GM18873 (cell line): ENCODE data around the gene EGFL7.

Experiments used
- ATAC-seq: cut with Tn5 transposase; IDR thresholded peaks from one replicate; pipeline ENCODE4 v1.9.1; 2021; ENCODE audit warnings: mild to moderate bottlenecking, moderate library complexity, moderate number of reproducible peaks; ENCODE audit not compliant: unreplicated experiment, low FRiP score

The EGFL7 gene

GRCh38 chr9:136662656-136663581 is at the start of gene EGFL7:
Gene EGFL7 (plus strand): TSS chr9:136662916. CDS start chr9:136668283, 5,367 bp downstream.
- no peak for ATAC-seq

GRCh38 chr9:136613824-136614371 is 48.8 kb upstream of the EGFL7 start:
- ATAC-seq = no peak

- no peak for ATAC-seq
These were observed 48.3 kb upstream of the EGFL7 start for GRCh38 chr9:136614372-136614922.

- ATAC-seq = no peak
These were observed 47.6 kb upstream of the EGFL7 start for GRCh38 chr9:136614967-136615623.

- ATAC-seq = no peak
These were observed 46.9 kb upstream of the EGFL7 start for GRCh38 chr9:136615631-136616306.

- ATAC-seq = no peak
These were observed 46.4 kb upstream of the EGFL7 start for GRCh38 chr9:136616307-136616635.

GRCh38 chr9:136616948-136617695 is 45.6 kb upstream of the EGFL7 start:
- ATAC-seq = no peak

GRCh38 chr9:136617746-136618579 is 44.8 kb upstream of the EGFL7 start:
- ATAC-seq = no peak

GRCh38 chr9:136618580-136619547 is 43.9 kb upstream of the EGFL7 start:
- no peak for ATAC-seq

- no peak for ATAC-seq
These were observed 42.8 kb upstream of the EGFL7 start for GRCh38 chr9:136619742-136620440.

GRCh38 chr9:136620441-136621018 is 42.2 kb upstream of the EGFL7 start:
- no peak for ATAC-seq

GRCh38 chr9:136621019-136621733 is 41.5 kb upstream of the EGFL7 start:
- ATAC-seq = no peak

GRCh38 chr9:136621734-136622093 is 41.0 kb upstream of the EGFL7 start:
- ATAC-seq = no peak

GRCh38 chr9:136622538-136622948 is 40.2 kb upstream of the EGFL7 start:
- no peak for ATAC-seq

GRCh38 chr9:136623016-136623841 is 39.5 kb upstream of the EGFL7 start:
- ATAC-seq = no peak

- ATAC-seq = no peak
These were observed 38.9 kb upstream of the EGFL7 start for GRCh38 chr9:136623842-136624183.
